ENCODE data around the gene ERCC6. TPM values are rescaled to one million over a fixed set of nuclear protein-coding genes. Genes with fewer than 3 reads are reported as not detected.

Gene ERCC6
- total and polyA plus RNA-seq, 7 donors = 3.0 to 16.6 (median 10.9) TPM

GRCh38 chr10:49541762-49542161 is 2.8 kb upstream of the ERCC6 start:
- Histone ChIP-seq H3K27ac (no peak overlapping the region), H3K9me3 (no peaks in the 10 kb centered on the region), H3K36me3 (no peaks in the 10 kb centered on the region), H3K4me3 (no peak overlapping the region), H3K27me3 (no peaks in the 10 kb centered on the region), H3K4me1 (peaks cover 0 to 18% (median 12%) of the 10 kb centered on the region in 4 donors)
- 68 to 84% methylated on average over 6 of the region's 6 CpGs for WGBS, 2 donors
- TF ChIP-seq EP300 (IDR thresholded peaks at IDR 0.05) = no peak
- TF ChIP-seq POLR2A (IDR thresholded peaks at IDR 0.05) = no peak
- no peak for TF ChIP-seq CTCF (IDR thresholded peaks at IDR 0.05)
- no peak for TF ChIP-seq POLR2AphosphoS5 (IDR thresholded peaks at IDR 0.05)
- intact Hi-C loops (cut with DNase I) = no loop called here
- no peak for DNase-seq

GRCh38 chr10:49540056-49540797 is 1.3 kb upstream of the ERCC6 start:
- Histone ChIP-seq H3K4me1 (peaks cover 0 to 18% (median 12%) of the 10 kb centered on the region in 4 donors), H3K36me3 (no peaks in the 10 kb centered on the region), H3K27me3 (no peaks in the 10 kb centered on the region), H3K27ac (peak overlapping the region in 2 of 4 donors; percentile 83 to 89), H3K9me3 (no peaks in the 10 kb centered on the region), H3K4me3 (peak overlapping the region in 3 of 4 donors; percentile 67 to 94 (median 88))
- WGBS, 2 donors = 42 to 77% methylated on average over 20 of the region's 20 CpGs
- intact Hi-C loops (cut with DNase I) = no loop called here
- DNase-seq = no peak
- TF ChIP-seq CTCF (IDR thresholded peaks at IDR 0.05) (no peak), POLR2AphosphoS5 (IDR thresholded peaks at IDR 0.05) (no peak), POLR2A (IDR thresholded peaks at IDR 0.05) (no peak), EP300 (IDR thresholded peaks at IDR 0.05) (no peak)

- TF ChIP-seq POLR2AphosphoS5 (IDR thresholded peaks at IDR 0.05) (no peak), POLR2A (IDR thresholded peaks at IDR 0.05) (no peak), EP300 (IDR thresholded peaks at IDR 0.05) (no peak), CTCF (IDR thresholded peaks at IDR 0.05) (no peak)
- peak overlapping the region; percentile 83 to 89 (median 86) for H3K27ac ChIP-seq
- H3K36me3 ChIP-seq = no peaks in the 10 kb centered on the region
- peak; percentile 66 for DNase-seq
- H3K4me3 ChIP-seq = peak overlapping the region; percentile 67 to 94 (median 84)
- no peaks in the 10 kb centered on the region for H3K9me3 ChIP-seq
- H3K27me3 ChIP-seq = no peaks in the 10 kb centered on the region
- WGBS, 2 donors = 0 to 1% methylated on average over 26 of the region's 26 CpGs
- intact Hi-C loops (cut with DNase I) = loop anchor here (10.0 kb wide), 1 partner anchor 1235 kb away; the partner anchor contains the start of gene MAPK8
- peaks cover 0 to 18% (median 12%) of the 10 kb centered on the region in 4 donors for H3K4me1 ChIP-seq
Measured at GRCh38 chr10:49539320-49539885, 482 bp upstream of the ERCC6 start.

- H3K9me3 ChIP-seq = no peaks in the 10 kb centered on the region
- DNase-seq = no peak
- no peak overlapping the region for H3K4me3 ChIP-seq
- no peak overlapping the region for H3K27ac ChIP-seq
- 79 to 80% methylated on average over 9 of the region's 9 CpGs for WGBS, 2 donors
- no peaks in the 10 kb centered on the region for H3K27me3 ChIP-seq
- intact Hi-C loops (cut with DNase I) = loop anchor here (10.0 kb wide), 1 partner anchor 1230 kb away; the partner anchor contains the start of gene MAPK8
- peaks cover 0 to 18% (median 11%) of the 10 kb centered on the region in 4 donors for H3K4me1 ChIP-seq
- no peak for TF ChIP-seq CTCF (IDR thresholded peaks at IDR 0.05)
- no peak for TF ChIP-seq POLR2AphosphoS5 (IDR thresholded peaks at IDR 0.05)
- TF ChIP-seq EP300 (IDR thresholded peaks at IDR 0.05) = no peak
- no peak for TF ChIP-seq POLR2A (IDR thresholded peaks at IDR 0.05)
- peaks cover 4 to 30% (median 5%) of the 10 kb centered on the region in 4 donors for H3K36me3 ChIP-seq
Measured at GRCh38 chr10:49534670-49535381, 4.1 kb downstream of the ERCC6 start.

Data from sigmoid colon (tissue), 7 donors.